Measurements from ENCODE around the gene ZNF543.

ZNF543 gene

GRCh38 chr19:57377498-57378146 lies 57.4 kb downstream of the ZNF543 start:
- in situ Hi-C loops (cut with MboI; ENCODE audit: low sequenced_read_pairs): no loop called here
